HG03139 (cell line): ENCODE results near the gene GNRH2.
"Not testable (repeated sequence)": the region's sequence is repeated elsewhere in the genome, so short reads cannot be mapped to it uniquely, and the experiment has no call there.

Experiments used
- ATAC-seq: cut with Tn5 transposase; IDR thresholded peaks from one replicate; pipeline ENCODE4 v1.9.1; 2021; ENCODE audit not compliant: unreplicated experiment

The GNRH2 gene, protein sequence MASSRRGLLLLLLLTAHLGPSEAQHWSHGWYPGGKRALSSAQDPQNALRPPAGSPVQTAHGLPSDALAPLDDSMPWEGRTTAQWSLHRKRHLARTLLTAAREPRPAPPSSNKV

DNA sequence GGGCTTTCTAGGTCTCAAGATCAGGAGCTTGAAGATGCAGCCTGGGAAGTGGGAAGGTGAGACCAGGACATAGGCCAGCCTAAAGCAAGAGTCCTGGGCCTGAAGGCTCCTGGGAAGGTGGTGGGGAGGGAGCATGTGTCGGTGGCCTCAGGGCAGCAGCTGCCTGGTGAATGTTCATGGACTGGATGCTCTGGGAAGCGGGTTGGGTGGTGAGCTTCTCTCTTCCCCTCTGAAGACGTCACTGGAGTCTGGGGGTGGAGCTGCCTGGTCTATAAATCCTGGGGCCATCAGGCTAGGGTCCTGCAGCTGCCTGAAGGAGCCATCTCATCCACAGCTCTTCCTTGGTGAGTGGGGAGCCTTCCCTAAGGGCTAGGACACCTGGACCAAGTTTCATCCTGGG, at the start of gene GNRH2:
Gene GNRH2, plus strand, starts transcription at position 301 of the 400 bp plus-strand sequence. CDS start 793 bp downstream, outside the sequence.
- ATAC-seq, result no peak

GRCh38 chr20:2995796-2996195, 47.6 kb upstream of the GNRH2 start:
- ATAC-seq, result no peak

DNA sequence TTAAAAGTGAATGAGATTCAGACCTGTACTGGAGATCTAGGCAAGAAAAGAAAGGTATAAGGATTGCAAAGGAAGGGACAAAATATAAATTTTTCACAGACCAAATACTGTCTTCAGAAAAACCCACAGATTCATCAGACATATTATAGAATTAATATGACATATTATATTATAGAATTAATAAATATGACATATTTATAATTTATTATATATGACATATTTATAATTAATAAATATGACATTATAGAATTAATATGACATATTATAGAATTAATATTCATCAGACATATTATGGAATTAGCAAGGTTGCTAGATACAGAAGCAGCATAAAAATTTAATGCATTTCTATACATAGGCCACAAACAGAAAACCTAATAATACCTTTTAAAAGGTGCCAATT, 44.7 kb upstream of the GNRH2 start:
- ATAC-seq, result no peak

GRCh38 chr20:3000852-3001523, 42.4 kb upstream of the GNRH2 start:
- no peak for ATAC-seq

GRCh38 chr20:3003416-3003815, 40.0 kb upstream of the GNRH2 start:
- ATAC-seq, result no peak

GRCh38 chr20:3010985-3011723, 32.3 kb upstream of the GNRH2 start:
- no peak for ATAC-seq

GRCh38 chr20:3011752-3012151, 31.7 kb upstream of the GNRH2 start:
- no peak for ATAC-seq

DNA sequence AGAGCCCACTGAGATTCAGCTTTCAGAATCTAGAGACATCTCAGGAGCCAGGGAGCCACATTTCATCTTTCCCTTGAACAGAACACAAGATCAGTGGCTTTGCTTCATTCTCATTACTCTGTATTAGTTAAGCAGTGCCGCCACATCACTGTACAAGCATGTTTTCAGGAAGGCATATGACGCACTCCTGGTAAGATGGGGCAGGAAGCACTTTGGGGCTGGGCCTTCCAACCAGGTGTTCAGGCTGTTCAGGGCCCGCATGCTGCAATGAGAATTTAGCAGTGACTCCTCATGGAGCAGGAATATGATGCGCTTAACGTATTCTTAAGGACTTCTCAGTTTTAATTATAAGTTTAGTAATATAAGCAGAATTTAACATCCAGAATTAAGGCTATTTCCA, 29.7 kb upstream of the GNRH2 start:
- ATAC-seq, result no peak

GRCh38 chr20:3014179-3014578, 29.2 kb upstream of the GNRH2 start:
- ATAC-seq, result no peak

DNA sequence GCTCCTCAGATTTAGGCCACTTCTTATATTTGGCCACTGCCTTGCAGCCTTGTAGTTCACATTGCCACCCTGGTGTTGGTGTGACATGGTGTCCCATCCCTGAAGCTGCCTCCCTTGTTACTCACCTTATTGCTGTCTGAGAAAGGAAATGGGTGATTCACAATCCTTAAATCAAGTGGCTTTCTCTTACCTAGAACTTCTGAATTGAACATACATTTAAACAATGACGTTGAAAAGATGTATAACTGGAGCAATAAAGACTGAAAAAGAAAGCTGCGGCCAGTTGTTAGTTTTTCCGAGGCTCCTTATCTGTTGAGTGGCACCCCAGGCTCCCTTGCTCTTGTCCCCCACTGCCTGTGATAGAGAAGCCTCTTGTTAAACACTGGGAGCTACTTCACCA, 28.8 kb upstream of the GNRH2 start:
- no peak for ATAC-seq

GRCh38 chr20:3015302-3015701, 28.1 kb upstream of the GNRH2 start:
- ATAC-seq, result not testable (repeated sequence)

DNA sequence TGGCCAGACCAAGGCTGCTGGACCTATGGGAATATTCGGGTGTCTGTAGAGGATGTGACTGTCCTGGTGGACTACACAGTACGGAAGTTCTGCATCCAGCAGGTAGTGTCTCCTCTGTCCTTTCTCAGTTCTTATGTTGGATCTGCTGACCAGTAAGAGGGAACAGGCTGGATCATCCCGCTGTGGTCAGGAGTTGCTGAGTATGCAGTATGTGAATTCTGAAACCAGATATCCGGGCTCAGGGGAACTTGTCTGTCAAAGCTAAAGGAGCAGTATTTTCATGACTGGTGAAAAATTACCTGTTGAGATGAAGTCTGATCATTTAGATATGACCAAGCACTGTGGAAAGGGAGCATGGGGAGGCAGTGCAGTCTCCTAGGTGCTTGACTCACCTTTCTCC, 22.1 kb upstream of the GNRH2 start:
- no peak for ATAC-seq

GRCh38 chr20:3021777-3022176, 21.6 kb upstream of the GNRH2 start:
- no peak for ATAC-seq

GRCh38 chr20:3022559-3023490, 20.6 kb upstream of the GNRH2 start:
- not testable (repeated sequence) for ATAC-seq

DNA sequence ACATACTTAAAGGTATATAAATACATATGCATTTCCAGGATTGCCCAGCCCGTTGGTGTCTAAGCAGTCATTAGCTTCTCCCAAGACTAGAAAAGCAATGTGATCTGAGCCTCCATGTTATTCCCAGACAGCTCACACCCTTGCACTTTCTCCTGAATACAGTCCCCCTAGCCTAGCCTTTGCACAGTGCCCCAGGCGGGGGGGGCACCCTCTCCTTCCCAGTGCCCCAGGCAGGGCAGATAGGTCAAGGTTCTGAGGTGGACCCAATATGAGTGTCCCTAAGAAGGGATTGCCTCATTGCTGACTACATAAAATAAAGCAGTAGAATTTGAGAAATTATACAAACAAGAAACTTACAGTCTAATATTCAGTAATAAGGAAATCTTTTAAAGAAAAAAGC, 15.4 kb upstream of the GNRH2 start:
- ATAC-seq, result no peak

GRCh38 chr20:3031524-3032147, 11.8 kb upstream of the GNRH2 start:
- no peak for ATAC-seq

DNA sequence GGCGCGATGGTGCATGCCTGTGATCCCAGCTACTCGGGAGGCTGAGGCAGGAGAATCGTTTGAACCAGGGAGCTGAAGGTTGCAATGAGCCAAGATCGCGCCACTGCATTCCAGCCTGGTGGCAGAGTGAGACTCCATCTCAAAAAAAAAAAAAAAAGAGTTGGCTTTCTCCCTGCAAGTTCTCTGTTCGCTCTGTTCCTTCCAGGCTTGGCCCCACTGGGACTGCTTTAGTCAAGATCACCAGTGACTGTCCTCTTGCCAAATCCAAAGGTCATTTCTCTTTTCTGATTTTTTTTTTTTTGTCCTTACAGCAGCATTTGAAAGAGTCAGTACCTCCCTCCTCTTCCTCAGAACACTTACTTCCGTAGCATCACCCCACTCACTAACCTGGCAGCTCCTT, 10.8 kb upstream of the GNRH2 start:
- no peak for ATAC-seq

DNA sequence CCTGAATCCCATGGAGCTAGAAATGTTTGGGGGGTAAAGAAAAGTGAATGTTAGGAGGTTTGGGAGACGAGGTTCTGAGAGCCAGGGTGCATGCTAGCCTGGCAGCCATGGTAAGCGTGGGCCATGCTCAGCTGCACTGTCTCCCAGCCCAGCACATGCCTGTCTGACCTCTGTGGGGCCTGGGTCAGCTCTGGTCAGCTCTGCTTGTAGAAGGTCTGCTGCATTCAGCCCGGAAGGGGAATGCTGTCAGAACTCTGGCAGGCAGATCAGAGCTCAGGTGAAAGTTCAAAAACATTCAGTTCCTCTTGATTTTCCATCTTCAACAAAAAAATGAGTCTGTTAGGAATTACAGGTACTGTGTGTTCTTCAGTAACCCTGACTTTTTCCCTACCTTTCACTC, 5.8 kb upstream of the GNRH2 start:
- no peak for ATAC-seq

DNA sequence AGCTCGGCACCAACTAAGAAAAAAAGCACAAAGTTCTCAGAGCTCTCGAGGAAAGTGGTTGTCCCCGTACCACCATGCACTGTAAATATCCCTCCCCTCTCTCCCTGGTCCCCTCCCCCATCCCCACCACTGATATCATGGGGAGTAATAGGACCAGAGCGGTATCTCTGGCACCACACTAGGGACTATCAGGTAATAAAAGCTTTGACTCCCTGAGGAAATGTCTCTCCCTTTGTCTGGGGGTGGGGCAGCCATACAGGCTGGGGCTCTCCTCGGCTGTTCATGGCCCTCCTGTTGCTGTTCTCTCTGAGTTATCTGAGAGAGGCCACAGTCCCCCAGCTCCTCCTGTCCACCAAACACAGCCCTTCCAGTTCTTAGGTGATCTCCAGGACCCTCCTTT, 5.0 kb upstream of the GNRH2 start:
- no peak for ATAC-seq

DNA sequence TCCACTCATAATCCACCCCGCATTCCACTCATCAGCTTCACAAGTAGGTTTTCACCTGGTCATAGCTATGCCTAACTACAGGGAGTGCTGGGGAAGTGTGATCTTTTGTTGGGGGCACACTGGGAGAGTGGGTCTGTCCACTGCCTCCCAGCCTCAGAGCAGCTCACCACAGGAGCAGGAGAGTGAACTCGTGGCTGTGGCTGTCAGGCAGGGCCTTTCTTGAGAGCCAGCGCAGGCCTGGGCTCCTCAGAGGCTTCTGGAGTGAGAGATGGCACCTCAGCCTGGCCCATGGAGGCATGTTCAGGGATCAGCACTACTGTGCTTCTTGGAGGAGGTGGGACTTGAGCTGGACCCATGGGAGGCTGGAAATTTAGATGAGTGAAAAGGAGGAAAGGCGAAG, 4.0 kb upstream of the GNRH2 start:
- ATAC-seq, result no peak

DNA sequence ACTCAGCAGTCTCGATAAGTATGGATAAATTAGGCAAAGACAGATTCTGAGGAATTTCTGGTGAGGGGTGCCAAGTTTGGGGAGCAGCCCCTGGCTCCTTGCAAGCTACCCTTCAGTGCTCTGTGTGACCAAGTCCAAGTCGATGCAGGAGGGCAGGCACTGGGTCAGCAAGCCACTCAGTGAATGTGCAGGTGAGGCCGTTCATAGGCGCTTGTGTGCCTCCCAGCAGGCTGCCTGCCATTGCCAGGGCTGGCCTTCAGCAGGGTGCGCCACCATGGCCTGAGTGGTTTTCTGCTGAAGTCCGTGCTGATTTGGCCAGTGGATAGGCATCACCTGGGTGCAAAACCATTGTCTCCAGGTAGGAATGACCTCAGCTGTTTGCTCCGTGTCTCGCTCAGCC, 3.3 kb upstream of the GNRH2 start:
- ATAC-seq, result no peak
